Inflammatory macrophage (primary cell): ENCODE measurements around the gene RUBCN.
"Not testable (repeated sequence)": the region's sequence is repeated elsewhere in the genome, so short reads cannot be mapped to it uniquely, and the experiment has no call there.

Experiments used
- DNase-seq, 2 donors: peaks; one replicate each; pipeline ENCODE4 v3.0.0-alpha.2; 2020 to 2022

RUBCN gene

DNA sequence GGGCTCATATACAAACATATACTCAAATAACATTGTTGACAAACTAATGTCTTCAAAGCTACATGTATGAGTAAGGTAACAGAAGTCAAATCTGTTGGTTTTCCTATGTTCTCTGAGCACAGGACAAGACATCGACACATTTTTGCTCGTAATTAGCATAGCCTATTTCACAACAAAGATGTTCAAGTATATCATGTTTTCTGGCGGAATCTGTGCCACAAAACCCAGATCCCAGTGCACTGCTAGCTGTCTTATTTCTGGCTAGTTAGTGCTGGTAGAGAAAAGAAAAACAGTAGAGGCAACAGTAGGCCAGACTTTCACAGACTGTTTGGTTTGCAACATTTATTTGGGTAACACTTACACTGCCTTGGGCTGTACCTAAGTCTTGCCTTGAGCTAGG, 51.2 kb downstream of the RUBCN start:
- no peak for DNase-seq

DNA sequence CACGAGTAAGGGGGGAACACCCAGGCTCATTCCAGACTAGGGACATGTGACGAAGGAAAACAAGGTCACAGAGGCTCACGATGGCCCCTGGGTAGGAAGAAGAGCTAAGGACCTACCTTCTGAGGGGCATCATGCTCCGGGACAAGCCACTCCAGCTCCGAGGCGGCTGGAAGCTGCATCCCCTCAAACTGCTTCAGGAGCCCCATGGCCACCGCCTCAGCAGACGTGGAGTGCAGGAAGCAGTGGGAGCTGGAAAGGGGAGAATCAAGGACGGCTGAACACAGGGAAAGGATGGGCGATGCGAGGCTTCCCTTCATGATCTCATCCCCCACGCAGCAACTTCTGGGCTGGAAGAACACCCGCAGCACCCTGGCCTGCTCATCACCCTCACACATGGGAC, 53.5 kb downstream of the RUBCN start:
- DNase-seq, result no peak

DNA sequence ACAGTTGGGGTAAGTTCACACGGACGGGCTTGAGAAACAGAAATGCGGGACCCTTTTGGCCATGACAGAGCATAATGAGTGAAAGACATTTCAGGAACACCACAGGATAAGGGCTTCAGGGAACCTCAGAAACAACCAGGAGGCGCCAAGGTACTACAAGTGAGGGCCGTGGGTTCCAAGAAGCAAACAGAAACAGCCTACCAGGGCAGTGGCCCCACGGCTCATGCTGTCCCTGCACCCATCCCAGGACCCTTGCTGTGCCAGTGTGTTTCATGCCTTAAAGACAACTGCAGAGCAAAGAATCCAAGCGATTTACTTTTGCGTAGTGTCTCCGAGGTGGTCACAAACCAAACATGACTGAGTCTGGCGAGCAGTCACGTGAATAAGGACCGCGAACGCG, 54.0 kb downstream of the RUBCN start:
- DNase-seq, result no peak

DNA sequence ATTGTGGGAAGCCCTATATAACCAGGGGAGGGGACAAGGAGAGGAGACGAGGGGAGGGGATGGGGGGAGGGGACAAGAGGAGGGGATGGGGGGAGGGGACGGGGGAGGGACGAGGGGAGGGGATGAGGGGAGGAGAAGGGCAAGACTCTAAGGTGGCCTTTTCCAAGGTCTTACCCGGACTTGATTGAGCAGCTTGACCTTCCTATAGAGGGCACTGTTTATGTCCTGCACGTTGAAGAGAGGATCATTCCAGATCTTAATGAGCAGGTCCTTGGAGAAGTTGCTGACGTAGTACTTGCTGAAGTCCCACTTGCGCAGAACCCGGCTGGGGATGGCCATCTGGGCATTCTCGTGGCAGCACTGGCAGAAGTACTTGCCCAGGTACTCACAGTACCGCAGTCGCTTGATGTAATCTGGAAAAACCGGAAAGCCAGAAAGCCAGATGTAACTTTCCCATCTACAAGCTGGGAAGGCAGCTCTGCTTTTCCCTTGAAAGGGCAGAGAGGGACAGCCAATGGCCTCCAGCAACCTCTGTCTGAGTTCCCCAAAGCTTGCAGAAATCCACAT, 55.7 kb downstream of the RUBCN start:
- no peak for DNase-seq

- no peak for DNase-seq
Measured at GRCh38 chr3:197675951-197676350, 60.8 kb downstream of the RUBCN start.

GRCh38 chr3:197675563-197675860, 61.2 kb downstream of the RUBCN start:
- no peak for DNase-seq

GRCh38 chr3:197674741-197675562, 61.8 kb downstream of the RUBCN start:
- DNase-seq, result no peak

DNA sequence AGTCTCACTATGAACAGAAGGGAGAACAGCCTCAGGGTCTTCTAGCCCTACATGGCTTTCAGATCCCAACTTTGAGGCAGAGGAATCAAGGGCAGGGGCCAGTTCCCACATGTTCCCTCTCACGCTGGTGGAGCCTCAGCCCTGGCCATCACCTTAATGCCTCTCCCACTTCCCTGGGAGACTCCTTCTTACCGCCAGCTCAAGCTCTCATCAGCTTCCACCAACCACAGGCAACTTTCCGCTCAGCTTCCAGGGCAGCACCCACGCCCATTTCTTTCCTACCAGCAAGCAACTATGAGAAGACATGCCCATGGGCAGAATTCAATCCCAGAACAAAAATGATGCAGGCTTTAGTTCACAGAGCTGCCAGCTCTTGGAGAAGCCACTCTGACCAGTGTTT, 63.5 kb downstream of the RUBCN start:
- no peak for DNase-seq

- no peak for DNase-seq
Measured at GRCh38 chr3:197670361-197670760, 66.3 kb downstream of the RUBCN start.

- DNase-seq, result no peak
Measured at GRCh38 chr3:197667968-197668367, 68.7 kb downstream of the RUBCN start.

GRCh38 chr3:197667293-197667692, 69.4 kb downstream of the RUBCN start:
- not testable (repeated sequence) for DNase-seq

GRCh38 chr3:197666221-197666842, 70.4 kb downstream of the RUBCN start:
- not testable (repeated sequence) for DNase-seq

DNA sequence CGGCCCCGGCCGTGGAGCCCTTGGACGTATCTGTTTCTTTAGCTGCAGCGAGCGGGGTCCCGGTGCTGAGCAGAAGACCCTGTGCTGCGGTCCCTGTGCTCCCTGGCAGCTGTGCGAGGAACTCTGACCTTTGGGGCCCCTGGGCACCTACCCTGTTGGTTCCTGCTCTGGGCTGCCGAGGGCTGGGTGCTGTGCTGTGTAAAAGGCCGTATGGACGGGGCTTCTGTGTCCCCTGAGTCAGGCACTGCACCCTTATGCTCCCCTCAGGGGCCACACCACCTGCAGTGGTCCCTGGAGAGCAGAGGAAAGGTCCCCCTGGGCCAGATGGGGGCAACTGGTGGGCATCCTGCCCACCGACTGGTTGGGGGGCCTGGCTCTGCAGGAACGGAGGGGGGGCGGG, 71.2 kb downstream of the RUBCN start:
- DNase-seq, result not testable (repeated sequence)

DNA sequence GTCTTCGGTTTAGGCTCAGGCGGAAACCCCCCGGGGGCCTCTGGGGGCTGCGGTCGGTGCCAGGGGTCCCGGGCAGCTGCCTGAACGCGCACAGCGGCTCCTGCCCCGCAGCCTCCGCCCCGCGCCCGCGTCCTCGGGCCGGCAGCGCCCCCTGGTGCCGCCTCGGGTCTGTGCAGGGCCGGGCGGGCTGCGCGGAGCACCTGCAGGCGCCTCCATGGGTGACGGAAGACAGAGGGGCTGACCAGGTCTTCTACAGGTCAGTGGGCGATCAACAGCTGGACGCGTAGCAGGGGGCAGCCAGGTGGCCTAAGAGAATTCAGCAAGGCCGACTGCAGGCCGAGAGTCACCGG, 71.6 kb downstream of the RUBCN start:
- DNase-seq, result not testable (repeated sequence)

DNA sequence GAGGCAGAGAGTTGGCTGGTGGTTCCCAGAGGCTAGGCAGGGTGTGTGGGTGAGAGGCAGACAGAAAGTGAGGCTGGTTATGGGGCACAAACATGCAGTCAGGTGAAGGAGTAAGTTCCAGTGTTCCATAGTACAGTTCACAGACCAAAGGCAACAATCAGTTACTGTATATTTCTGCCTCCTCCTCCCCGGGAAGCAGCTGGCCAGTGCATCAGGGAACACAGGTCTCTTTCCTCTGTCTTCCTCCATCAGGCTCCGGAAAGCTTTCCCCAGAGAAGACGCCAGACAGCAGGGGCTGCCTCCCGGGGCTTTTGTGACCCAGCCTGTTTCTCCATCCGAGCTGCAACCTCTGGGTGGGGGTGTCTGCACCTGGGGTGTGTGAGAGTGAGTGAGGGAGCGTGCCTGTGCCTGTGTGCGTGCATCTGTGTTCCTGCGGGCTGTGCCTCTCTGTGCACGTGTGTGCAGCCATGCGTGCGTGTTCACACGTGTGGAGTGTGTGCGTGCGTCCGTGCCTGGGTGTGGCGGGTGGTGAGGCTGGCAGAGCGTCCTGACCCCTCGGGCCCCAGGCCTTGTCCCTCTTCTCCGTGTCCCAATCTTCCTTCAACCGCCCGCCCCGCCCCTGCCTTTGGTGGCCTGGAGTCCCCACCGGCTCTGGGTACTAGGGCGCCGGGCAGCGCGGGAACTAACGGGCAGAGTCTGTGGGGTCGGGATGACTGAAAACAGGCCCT, 72.1 kb downstream of the RUBCN start:
- DNase-seq, result not testable (repeated sequence)

DNA sequence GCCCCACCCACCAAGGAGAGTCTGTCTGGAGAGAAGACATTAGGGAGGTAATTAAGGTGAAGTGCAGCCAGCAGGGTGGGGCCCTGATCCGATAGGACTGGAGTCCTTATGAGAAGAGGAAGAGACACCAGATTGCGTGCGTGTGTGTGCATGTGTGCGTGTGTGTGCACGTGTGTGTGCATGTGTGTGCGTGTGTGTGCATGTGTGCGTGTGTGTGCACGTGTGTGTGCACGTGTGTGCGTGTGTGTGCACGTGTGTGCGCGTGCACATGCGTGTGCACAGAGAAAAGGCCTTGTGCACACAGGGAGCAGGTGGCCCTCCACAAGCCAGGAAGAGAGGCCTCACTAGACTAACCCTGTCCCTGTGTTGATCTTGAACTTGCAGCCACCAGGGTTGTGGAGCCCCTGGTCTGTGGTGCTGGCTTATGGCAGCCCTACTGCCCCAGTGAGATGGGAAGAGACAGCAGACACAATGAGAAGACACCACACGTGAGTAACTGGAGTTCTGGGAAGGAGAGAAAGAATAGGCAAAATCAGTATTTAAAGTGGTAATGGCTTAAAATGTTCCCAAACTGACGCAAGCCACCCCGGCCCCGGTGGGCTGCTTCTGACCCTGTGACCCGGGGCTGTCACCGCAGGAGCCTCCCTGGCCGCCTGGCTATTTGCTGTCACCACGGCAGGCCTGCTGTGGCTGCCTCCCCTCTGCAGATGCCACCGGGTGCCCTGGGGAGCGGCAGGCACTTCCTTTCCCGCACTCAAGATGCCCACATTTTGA, 73.2 kb downstream of the RUBCN start:
- not testable (repeated sequence) for DNase-seq

- DNase-seq, result not testable (repeated sequence)
Measured at GRCh38 chr3:197662352-197662751, 74.4 kb downstream of the RUBCN start.

DNA sequence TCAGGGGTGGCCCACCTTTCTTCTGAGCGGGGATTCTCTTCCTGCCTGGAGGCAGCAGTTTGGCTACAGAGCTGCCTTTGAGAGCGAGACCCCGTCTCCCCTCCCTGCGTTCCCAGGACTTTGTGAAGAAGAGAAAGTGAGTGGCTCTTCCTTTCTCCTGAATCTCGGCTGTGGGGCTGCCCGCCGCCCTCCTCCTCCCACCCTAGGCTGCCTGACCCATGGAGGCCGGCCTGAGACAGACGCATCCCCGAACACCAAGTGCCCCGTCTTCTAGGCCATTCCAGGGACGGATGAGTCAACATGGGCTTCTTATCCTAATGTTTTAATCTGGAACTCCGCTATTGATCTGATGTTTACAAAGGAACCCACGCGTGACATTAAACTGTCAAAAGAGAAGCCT, 74.8 kb downstream of the RUBCN start:
- not testable (repeated sequence) for DNase-seq

GRCh38 chr3:197661234-197661834, 75.4 kb downstream of the RUBCN start:
- not testable (repeated sequence) for DNase-seq

DNA sequence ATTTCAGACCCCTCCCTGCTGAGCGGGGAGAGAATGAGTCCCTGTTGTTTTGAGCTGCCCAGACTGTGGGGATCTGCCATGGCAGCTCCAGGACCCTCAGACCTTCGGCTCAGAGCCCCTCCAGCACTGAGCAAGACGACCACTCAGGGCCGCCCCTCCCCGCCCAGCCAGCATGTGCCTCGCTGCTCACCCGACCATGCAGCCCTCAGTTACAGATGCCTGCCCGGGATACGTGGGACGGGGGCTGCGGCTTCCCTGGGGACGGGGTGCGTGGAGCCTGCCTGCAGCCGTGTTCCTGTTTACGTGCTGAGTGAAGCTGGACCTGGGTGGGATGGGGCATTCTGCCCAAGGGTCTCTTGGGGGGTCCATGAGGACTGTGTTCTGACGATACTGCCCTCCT, 77.0 kb downstream of the RUBCN start:
- DNase-seq, result not testable (repeated sequence)

- DNase-seq, result not testable (repeated sequence)
Measured at GRCh38 chr3:197659144-197659543, 77.6 kb downstream of the RUBCN start.

GRCh38 chr3:197658706-197659105, 78.0 kb downstream of the RUBCN start:
- DNase-seq, result not testable (repeated sequence)
